ENCODE measurements around the gene PEX5L. TPM values are rescaled to one million over a fixed set of nuclear protein-coding genes. Genes with fewer than 3 reads are reported as not detected.

Gene PEX5L
- total RNA-seq, 1 experiment from 2014 or later = 3.2 TPM

GRCh38 chr3:179745079-179745478 lies 291.7 kb downstream of the PEX5L start:
- Mint-ChIP-seq H3K4me3 (no peak overlapping the region), H3K27ac (peak overlapping the region; percentile 15; the same call in 1 of the 2 replicates), H3K36me3 (peaks cover 24% of the 10 kb centered on the region), H3K9me3 (no peaks in the 10 kb centered on the region), H3K27me3 (ENCODE audit: low read depth) (no peaks in the 10 kb centered on the region), H3K4me1 (peaks cover 11% of the 10 kb centered on the region)
- CTCF ChIA-PET = no interaction called here
- TF ChIP-seq ATF3 (CRISPR knock-in tag; conservative IDR thresholded peaks at IDR 0.05) (no peak), ZNF121 (CRISPR knock-in tag; IDR thresholded peaks at IDR 0.05) (no peak), NR3C1 (CRISPR knock-in tag; conservative IDR thresholded peaks at IDR 0.05; ENCODE audit: low read depth) (no peak), NR1H2 (CRISPR knock-in tag; IDR thresholded peaks at IDR 0.05) (no peak), ZNF425 (CRISPR knock-in tag; conservative IDR thresholded peaks at IDR 0.05) (no peak), AR (CRISPR knock-in tag; IDR thresholded peaks at IDR 0.05) (no peak), ETV6 (CRISPR knock-in tag; IDR thresholded peaks at IDR 0.05) (no peak), TCF7 (CRISPR knock-in tag; IDR thresholded peaks at IDR 0.05; ENCODE audit: low read depth) (no peak), MAX (CRISPR knock-in tag; IDR thresholded peaks at IDR 0.05) (no peak), ZNF396 (CRISPR knock-in tag; IDR thresholded peaks at IDR 0.05; ENCODE audit: borderline replicate concordance) (no peak), ATF1 (CRISPR knock-in tag; IDR thresholded peaks at IDR 0.05) (no peak), ATF6 (CRISPR knock-in tag; IDR thresholded peaks at IDR 0.05) (no peak), USF2 (CRISPR knock-in tag; IDR thresholded peaks at IDR 0.05) (no peak), FOXK1 (CRISPR knock-in tag; IDR thresholded peaks at IDR 0.05) (no peak), GTF2I (CRISPR knock-in tag; conservative IDR thresholded peaks at IDR 0.05) (no peak), IRF2 (CRISPR knock-in tag; IDR thresholded peaks at IDR 0.05; ENCODE audit: borderline replicate concordance, low read depth) (no peak), OVOL2 (CRISPR knock-in tag; IDR thresholded peaks at IDR 0.05; ENCODE audit: borderline replicate concordance) (no peak), E2F5 (CRISPR knock-in tag; IDR thresholded peaks at IDR 0.05) (no peak), CREB1 (CRISPR knock-in tag; IDR thresholded peaks at IDR 0.05) (no peak)
- no peak for ATAC-seq
- POLR2A ChIA-PET = interaction anchor here (0.9 kb wide), 1 partner anchor 183 kb away, joined by 3 read pairs; the partner anchor contains the start of gene ACTL6A
- no peak for DNase-seq (ENCODE audit: low spot score)

Data from WTC11 (cell line).